SJSA1 (cell line): ENCODE data around the gene GNAS-AS1. TPM values are rescaled to one million over a fixed set of nuclear protein-coding genes. Genes with fewer than 3 reads are reported as not detected.

Experiments
- DNase-seq, 2 experiments: peaks; one replicate each; pipeline ENCODE4 v3.0.0-alpha.2; 2015 to 2020; ENCODE audit warnings: low spot score in 2 of 2, low read depth in 1 of 2
- H3K27ac ChIP-seq: fragments of 250-450 bp; sonication (Bioruptor Pico); 2 replicates; pipeline ENCODE4 v1.5.1; 2020; ENCODE audit warnings: mild to moderate bottlenecking, moderate library complexity
- H3K27me3 ChIP-seq: fragments of 250-450 bp; sonication (Bioruptor Pico); replicated peaks from 2 replicates; pipeline ENCODE4 v1.5.1; 2020; ENCODE audit warnings: mild to moderate bottlenecking, moderate library complexity
- H3K36me3 ChIP-seq: fragments of 250-450 bp; sonication (Bioruptor Pico); 2 replicates; pipeline ENCODE4 v1.5.1; 2020; ENCODE audit warnings: mild to moderate bottlenecking
- H3K4me1 ChIP-seq: fragments of 250-450 bp; sonication (Bioruptor Pico); replicated peaks from 2 replicates; pipeline ENCODE4 v1.6.1; 2021; ENCODE audit warnings: mild to moderate bottlenecking
- H3K4me3 ChIP-seq: fragments of 250-450 bp; sonication (Bioruptor Pico); 2 replicates; pipeline ENCODE4 v1.5.1; 2020; ENCODE audit warnings: mild to moderate bottlenecking
- H3K9me3 ChIP-seq: fragments of 250-450 bp; sonication (Bioruptor Pico); replicated peaks from 2 replicates; pipeline ENCODE4 v1.5.1; 2020; ENCODE audit warnings: mild to moderate bottlenecking
- total RNA-seq: library from RNA; depleted of rRNA; stranded (reverse); fragments of >200 nt; shearing (Covaris generic); gene quantifications from 2 replicates; pipeline ENCODE4 v1.2.3, GENCODE V29; 2014

Gene GNAS-AS1
- total RNA-seq, 1 experiment from 2014 or later, result not detected

DNA sequence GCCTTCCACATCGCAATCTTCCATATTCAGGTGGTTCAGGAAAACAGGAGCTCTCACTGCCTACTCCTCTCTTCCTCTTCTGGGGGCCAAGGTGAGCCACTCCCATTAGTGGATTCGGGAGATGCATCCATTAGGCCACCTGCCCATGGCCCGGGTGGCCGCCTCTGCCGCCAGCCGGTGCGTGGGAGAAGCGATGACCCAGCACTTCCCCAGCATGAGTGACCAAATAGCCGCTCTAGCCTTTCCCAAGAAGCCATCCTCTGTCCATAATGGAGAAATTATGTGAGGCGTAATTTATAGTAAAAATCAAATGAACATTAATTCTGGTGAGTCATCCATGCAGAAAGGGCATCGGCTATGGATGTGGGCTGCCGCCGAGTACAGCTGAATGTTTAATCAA, 39.4 kb downstream of the GNAS-AS1 start:
- DNase-seq, result no peak
- no peak overlapping the region for H3K4me3 ChIP-seq
- no peaks in the 10 kb centered on the region for H3K9me3 ChIP-seq
- H3K27me3 ChIP-seq, result no peaks in the 10 kb centered on the region
- H3K36me3 ChIP-seq, result no peaks in the 10 kb centered on the region
- no peak overlapping the region for H3K27ac ChIP-seq
- H3K4me1 ChIP-seq, result peaks cover 39% of the 10 kb centered on the region

DNA sequence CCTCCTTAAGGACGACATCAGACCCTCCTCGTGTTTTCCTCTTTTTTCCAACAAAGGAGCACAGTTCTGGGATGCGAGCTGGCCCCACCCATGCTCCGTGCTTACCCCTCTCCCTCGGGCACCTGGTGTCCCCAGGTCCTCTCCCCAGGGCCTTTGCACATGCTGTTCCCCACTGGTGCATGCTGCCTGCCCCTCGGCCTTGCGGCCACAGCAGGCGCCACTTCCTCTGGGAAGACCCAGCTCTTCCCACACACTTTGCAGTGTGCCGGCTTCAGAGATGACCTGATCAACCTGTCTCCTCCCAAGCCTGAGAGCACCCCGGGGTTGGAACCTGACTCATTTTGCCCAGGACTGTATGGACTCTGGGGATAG, 39.8 kb downstream of the GNAS-AS1 start:
- Histone ChIP-seq H3K4me3 (no peak overlapping the region), H3K27ac (peak overlapping the region; percentile 86), H3K36me3 (no peaks in the 10 kb centered on the region), H3K4me1 (peaks cover 39% of the 10 kb centered on the region), H3K9me3 (no peaks in the 10 kb centered on the region), H3K27me3 (no peaks in the 10 kb centered on the region)
- DNase-seq, result no peak

DNA sequence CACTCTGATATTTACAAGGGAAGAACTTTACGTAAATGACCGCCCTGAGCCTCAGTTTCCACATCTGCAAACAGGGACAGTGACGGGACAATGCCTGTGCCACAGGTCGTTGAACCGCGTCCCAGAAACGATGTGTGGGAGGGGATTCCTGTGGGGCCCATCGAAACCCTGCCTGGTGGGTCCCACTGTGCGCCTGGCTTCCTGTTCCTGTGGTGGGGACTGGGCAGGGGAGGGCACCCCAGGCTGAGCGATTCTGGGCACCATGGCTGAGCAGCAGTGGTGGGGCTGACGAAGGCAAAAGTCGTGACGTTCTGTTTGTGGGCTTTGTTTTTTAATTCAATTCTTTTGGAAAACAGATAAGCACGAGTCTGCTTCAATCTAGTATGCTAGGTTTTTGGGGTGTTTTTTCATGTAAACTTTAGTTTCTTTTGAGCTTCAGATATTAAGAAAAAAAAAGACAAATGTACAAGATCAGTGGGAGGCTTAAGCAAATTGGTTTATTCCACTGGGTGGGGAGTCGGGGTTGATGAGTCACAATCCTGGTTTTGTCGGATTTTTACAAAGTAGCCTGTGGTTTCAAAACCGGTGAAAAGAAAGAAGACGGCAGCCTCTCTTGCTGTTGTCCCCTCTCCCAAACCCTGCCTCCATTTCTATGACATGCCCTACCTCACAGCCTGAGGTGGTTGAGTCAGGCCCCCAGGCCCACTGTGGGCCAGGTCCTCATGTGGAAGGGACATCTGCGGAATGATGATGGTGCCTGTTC, 40.4 kb downstream of the GNAS-AS1 start:
- H3K27ac ChIP-seq, result peak overlapping the region; percentile 86
- no peaks in the 10 kb centered on the region for H3K9me3 ChIP-seq
- no peak overlapping the region for H3K4me3 ChIP-seq
- H3K36me3 ChIP-seq, result no peaks in the 10 kb centered on the region
- H3K4me1 ChIP-seq, result peaks cover 39% of the 10 kb centered on the region
- no peaks in the 10 kb centered on the region for H3K27me3 ChIP-seq
- DNase-seq, result peak in 1 of 2 experiments; percentile 70

DNA sequence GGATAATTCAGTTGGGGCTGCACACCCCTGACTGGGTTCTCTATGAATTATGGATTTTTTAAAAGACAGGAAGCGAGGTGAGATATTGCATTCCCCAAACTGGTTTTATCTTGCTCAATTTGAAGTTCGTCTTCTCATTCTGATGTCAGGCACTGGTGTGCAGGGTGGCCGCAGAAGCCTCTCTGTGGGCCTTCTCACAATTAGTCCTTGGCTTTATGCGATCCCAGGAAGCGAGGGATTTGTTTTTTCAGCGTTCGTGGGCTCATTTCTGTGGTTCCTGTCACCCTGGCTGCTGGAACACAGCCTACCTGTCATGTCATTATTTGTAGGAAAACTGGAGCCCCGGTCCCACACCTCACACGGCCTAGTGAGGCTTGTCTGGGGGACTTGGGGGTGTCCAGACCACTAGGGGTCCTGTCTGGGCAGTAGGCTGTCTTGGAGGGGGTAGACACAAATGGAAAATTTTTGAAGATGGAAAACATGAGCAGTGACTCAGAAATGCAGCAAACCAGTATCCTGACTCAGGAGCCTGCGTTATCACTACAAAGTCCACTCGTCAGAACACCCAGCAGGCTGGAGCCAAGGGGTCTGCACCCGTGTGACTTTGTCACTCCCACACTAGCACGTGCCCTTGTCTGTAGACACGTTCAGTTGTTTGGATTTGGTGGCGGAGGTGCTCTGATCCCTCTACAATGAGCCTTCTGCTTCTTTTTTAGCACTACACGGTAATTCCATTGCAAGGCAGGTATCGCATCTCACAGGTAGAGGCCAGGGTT, 42.2 kb downstream of the GNAS-AS1 start:
- Histone ChIP-seq H3K27ac (peak overlapping the region; percentile 86), H3K4me1 (peaks cover 39% of the 10 kb centered on the region), H3K36me3 (no peaks in the 10 kb centered on the region), H3K4me3 (no peak overlapping the region), H3K9me3 (no peaks in the 10 kb centered on the region), H3K27me3 (no peaks in the 10 kb centered on the region; the same call in 1 of the 2 replicates)
- peak; percentile 74 to 83 for DNase-seq

DNA sequence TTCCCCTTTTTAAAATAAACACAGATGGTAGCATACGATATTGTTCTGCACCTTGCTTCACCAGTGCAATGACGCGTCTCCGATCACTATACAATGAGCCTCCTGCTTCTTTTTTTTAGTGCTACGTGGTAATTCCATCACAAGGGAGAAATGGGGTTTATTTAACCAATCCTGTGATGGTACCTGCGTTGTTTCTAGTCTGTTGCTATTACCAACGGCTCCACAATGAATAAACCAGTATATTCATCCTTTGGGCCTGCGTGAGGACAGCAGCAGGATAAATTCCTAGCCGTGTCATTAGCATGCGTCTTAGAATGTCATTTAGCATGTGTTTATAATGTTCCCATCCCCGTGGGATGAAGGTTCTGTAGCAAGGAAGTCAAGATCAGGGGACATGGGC, 42.9 kb downstream of the GNAS-AS1 start:
- no peaks in the 10 kb centered on the region; the same call in 1 of the 2 replicates for H3K27me3 ChIP-seq
- peak overlapping the region; percentile 86 for H3K27ac ChIP-seq
- no peaks in the 10 kb centered on the region for H3K36me3 ChIP-seq
- H3K9me3 ChIP-seq, result no peaks in the 10 kb centered on the region
- no peak overlapping the region for H3K4me3 ChIP-seq
- peaks cover 39% of the 10 kb centered on the region for H3K4me1 ChIP-seq
- DNase-seq, result no peak

DNA sequence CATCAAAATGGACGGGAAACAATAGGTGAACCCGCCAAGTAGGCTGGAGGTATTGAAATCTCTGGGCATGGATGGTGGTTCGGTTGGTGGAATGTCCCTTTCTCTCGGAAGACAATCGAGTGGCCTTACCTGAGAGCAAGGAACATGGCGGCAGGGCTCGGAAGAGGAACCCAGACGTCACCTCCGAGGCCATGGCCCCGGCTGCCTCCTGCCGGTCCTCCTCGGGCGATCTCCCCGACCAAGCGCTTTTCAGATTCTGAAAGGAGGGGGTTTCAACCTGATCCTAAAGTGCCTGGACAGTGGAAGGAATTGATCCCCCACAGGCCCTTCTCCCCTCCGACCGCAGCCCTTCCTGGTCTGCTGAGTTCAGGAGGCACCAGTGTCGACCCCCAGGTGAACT, 47.2 kb downstream of the GNAS-AS1 start:
- Histone ChIP-seq H3K27me3 (peaks cover 7% of the 10 kb centered on the region), H3K4me1 (peaks cover 10% of the 10 kb centered on the region), H3K4me3 (no peak overlapping the region), H3K9me3 (no peaks in the 10 kb centered on the region), H3K27ac (no peak overlapping the region), H3K36me3 (no peaks in the 10 kb centered on the region)
- DNase-seq, result no peak

DNA sequence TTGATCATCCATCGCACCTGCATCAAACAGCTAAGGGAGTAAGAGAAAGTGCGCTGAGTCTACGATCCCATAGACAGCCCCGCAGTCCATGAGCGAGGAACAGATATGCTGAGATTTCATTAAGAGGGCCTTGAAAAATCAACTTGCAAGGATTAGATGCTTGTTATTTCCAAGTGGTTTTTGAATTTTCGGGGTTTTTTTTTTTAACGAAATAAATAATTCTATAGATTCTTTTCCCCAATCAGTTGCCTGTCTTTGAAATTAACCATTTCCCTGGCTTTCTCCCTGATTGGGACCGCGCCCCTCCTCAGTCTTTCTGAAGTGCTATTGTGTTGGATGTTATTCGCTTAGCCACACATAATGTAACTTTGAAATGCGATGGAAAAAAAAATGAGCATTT, 48.6 kb downstream of the GNAS-AS1 start:
- Histone ChIP-seq H3K9me3 (no peaks in the 10 kb centered on the region), H3K36me3 (no peaks in the 10 kb centered on the region), H3K4me3 (no peak overlapping the region), H3K27me3 (peaks cover 7% of the 10 kb centered on the region), H3K27ac (no peak overlapping the region), H3K4me1 (no peaks in the 10 kb centered on the region)
- DNase-seq, result no peak

DNA sequence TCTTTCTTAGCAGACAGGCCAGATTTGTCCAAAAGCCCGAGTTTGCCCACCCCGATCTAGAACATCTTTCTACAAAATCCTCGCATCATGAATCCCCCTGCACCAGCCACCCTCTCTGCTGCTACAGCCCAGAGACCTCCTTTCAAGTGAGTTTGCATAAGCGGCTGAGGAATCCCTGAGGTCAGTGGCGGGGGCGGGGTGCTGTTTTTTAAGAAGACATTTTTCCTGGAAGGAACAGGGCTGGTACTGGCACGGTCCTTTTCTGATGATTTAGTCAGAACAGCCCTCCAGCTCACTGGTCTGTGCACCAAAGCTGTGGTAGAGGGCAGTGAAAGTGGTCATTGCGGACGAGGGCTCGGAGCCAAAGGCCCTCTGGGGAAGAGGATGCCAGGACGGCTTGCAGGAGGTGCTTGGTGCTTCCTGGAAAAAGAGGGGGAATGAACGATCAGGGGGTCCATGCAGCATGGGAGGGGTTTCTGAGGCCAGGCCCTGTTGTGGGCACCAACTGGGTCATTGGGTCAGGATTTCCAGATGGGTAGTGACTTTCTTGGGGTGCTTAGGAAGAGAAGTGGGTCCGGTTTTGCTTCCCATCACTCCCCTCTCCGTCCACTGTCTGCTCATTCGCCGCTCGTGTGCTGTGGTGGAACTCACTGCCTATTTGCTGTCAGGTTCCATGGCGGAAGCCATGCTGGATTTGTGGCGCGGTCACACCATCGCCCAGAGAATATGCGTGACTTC, 50.4 kb downstream of the GNAS-AS1 start:
- H3K4me1 ChIP-seq, result no peaks in the 10 kb centered on the region
- no peak for DNase-seq
- no peaks in the 10 kb centered on the region for H3K36me3 ChIP-seq
- H3K27me3 ChIP-seq, result peaks cover 7% of the 10 kb centered on the region
- H3K27ac ChIP-seq, result no peak overlapping the region
- no peak overlapping the region for H3K4me3 ChIP-seq
- no peaks in the 10 kb centered on the region for H3K9me3 ChIP-seq

DNA sequence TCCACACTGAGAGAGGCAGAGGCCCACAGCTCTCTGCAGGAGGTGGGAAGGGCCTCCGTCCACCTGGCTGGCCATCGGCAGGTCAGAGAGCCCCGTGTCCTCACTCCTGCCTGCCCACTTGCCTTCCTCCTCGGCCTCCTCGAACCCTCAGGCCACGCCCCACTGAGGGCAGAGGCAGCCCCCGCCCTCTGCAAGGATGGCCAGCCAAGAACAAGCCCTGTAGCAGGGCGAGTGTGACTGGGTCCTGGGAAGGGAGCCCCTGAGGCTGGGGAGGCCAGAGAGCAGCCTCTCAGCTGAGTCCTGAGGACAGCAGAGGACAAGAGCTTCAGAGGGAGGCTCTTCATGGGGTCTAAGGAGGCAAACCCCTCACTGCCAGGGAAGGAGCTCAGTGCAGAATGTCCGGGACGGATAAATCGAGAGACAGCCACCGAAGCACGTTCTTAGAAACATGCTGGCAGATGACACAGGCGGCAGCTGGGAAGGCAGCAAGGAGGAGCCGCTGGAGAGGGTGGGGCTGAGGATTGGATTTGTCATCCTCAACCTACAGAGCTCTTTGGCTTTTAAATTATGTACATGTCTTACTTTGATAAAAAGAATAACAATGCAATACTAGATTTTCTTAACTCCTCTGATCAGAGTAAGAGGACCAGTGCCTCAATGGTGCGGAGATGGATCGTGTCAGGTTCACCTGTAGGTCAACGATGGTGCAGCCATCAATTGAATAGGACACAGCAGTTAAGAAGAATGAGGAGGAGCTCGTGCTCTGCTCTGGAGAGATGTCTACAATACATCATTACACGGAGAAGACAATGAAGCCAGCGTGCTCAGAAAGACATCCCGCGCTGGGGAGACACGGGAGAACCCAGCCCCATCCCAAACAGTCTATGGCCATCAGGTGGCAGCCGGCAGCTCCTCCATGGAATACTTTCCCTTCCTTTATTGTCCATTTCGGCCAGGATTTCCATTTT, 53.0 kb downstream of the GNAS-AS1 start:
- H3K27me3 ChIP-seq, result peaks cover 6% of the 10 kb centered on the region
- no peaks in the 10 kb centered on the region for H3K36me3 ChIP-seq
- H3K4me3 ChIP-seq, result no peak overlapping the region
- H3K4me1 ChIP-seq, result no peaks in the 10 kb centered on the region
- DNase-seq, result no peak
- H3K27ac ChIP-seq, result no peak overlapping the region
- H3K9me3 ChIP-seq, result no peaks in the 10 kb centered on the region

DNA sequence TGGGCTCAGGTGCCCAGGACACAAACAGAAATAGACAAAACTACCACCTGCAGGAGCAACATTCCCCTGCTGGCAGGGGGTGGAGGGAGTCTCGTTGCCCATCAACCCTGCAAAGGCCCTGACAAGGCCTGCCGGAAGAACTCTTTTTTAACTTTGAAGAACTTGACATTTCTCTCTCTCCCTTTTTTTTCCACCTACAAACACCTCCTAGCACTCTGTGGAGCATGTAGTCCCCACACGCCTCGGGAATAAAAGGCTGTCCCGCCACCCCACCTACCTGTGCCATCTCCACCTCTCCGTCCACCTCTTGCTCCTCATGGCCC, 54.8 kb downstream of the GNAS-AS1 start:
- H3K27ac ChIP-seq, result no peak overlapping the region
- H3K4me3 ChIP-seq, result no peak overlapping the region
- no peaks in the 10 kb centered on the region for H3K4me1 ChIP-seq
- no peaks in the 10 kb centered on the region for H3K9me3 ChIP-seq
- no peaks in the 10 kb centered on the region for H3K36me3 ChIP-seq
- H3K27me3 ChIP-seq, result peaks cover 6% of the 10 kb centered on the region; the same call in 1 of the 2 replicates
- DNase-seq, result no peak

DNA sequence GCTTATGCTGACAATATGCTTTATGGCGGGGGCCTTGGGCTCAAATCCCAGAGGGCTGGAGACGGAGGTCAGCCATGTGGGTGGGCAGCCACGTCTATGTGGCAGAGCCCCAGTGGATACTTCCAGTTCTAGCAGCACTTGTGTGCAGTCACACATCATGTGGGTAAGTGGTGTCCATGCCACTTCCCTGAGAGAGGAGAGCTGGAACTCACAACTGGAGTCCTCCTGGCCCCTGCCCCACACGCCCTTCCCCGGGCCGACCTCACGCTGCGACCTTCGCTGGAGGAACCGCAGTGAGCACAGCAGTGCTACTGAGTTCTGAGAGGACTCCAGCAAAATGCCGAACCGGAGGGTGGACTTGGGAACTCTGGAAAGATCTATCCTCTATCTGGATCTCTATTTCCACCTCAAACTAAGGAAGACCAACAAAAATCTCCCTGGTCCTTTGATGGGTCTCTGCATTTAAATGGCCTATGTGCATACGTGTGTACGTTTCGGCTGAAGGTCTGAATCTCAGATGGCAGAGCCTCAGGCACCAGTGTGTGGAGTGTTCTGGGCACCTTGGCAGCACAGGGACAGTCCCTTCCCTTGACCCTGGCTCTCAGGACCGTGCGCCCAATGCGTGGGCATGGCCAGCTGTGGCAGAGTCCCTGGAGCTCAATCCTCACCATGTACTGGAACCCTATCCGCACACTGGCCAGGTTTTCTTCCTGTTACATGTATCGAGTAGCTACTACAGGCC, 55.4 kb downstream of the GNAS-AS1 start:
- Histone ChIP-seq H3K9me3 (no peaks in the 10 kb centered on the region), H3K4me1 (no peaks in the 10 kb centered on the region), H3K27ac (no peak overlapping the region), H3K4me3 (no peak overlapping the region), H3K36me3 (no peaks in the 10 kb centered on the region), H3K27me3 (peaks cover 6% of the 10 kb centered on the region; the same call in 1 of the 2 replicates)
- no peak for DNase-seq

DNA sequence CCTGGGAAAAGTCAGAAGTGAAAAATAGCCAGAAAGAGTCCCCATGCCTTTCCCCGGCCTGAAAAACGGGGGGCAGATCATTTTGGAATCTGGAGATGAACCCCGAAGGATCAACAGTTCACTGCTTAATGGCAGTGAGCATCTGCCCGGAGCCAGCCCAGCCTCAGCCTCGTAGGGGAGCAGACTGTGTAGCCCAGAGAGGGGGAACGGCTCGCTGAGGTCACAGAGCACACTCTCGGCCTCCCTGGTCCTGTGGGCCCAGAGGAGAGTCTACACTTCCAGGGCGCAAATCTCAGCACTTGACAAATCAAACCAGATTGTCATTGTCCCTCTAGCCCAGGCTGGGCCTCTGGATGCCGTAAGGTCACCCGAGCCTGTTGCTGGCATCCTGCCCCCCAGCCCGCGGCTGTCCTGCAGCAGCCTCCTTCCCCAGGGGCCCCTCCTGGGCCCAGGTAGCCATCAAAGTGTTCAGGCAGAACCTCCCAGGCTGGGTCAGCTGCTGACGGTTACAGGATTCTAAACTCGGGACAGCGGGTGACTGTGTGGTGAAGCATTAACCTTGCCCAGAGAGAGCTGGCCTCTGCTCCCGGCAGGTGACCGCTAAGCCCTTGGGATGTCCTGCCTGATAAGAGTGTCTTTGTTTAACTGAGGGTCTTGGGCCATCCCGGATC, 56.1 kb downstream of the GNAS-AS1 start:
- no peaks in the 10 kb centered on the region for H3K36me3 ChIP-seq
- H3K4me3 ChIP-seq, result no peak overlapping the region
- no peak for DNase-seq
- H3K27ac ChIP-seq, result no peak overlapping the region
- H3K4me1 ChIP-seq, result no peaks in the 10 kb centered on the region
- peaks cover 6% of the 10 kb centered on the region for H3K27me3 ChIP-seq
- no peaks in the 10 kb centered on the region for H3K9me3 ChIP-seq
